ENCODE measurements around the gene DTYMK.

Gene DTYMK

GRCh38 chr2:241706537-241706936 is 19.9 kb upstream of the DTYMK start:
- DNase-seq (ENCODE audit: low spot score): no peak

DNA sequence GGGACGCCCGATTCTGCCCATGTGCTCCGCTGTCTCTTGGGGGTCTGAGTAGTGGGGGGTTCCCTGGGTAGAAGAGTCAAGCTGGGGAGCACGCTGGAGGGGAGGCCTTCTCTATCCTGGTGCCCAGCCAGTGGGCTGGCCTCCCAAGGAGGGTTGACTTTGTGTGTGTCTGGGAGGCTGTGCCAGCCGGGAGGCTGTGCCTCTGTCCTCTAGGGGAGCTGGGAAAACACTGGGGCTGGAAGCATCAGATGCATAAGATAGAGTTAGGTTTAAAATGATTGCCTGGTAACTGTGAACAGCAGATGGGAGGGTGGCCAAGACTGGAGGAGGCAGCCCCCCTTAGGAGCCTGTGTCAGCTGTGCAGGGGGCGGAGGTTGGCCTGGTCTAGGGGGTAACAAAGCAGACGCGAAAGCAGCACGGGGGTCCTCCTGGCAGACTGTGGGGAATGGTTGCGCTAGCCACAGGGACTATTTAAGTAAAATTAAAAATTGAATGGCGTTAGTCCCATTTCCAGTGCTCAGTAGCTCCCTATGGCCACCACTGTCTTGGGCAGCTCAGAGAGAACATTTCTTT is 16.5 kb upstream of the DTYMK start:
- DNase-seq (ENCODE audit: low spot score): peak; percentile 16

GRCh38 chr2:241702155-241703031 is 15.8 kb upstream of the DTYMK start:
- peak; percentile 88 for DNase-seq (ENCODE audit: low spot score)

GRCh38 chr2:241701399-241702154 is 15.0 kb upstream of the DTYMK start, which contains the start of gene ING5:
ING5 (plus strand) TSS chr2:241702039; CDS start chr2:241702066, 27 bp downstream.
- peak; percentile 88 for DNase-seq (ENCODE audit: low spot score)

- DNase-seq (ENCODE audit: low spot score): no peak
Measured at GRCh38 chr2:241701149-241701398, 14.5 kb upstream of the DTYMK start.

GRCh38 chr2:241695651-241696050 is 9.0 kb upstream of the DTYMK start:
- DNase-seq (ENCODE audit: low spot score): no peak

DNA sequence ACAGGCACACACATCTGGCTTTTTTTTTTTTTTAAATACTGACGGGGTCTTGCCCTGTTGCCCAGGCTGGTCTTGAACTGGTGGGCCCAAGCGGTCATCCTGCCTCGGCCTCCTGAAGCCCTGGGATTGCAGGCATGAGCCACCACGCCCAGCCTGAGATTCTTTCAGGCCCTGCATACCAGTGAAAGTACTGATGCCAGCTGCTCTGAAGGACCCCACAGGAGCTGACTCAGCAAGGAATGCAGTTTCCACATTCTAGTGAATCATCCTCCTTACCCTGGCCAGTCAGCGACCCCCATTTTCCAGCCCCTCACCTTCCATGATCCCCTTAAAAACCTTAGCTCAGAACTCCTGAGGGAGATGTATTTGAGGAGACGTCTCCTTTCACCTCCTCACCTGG is 5.8 kb upstream of the DTYMK start:
- DNase-seq (ENCODE audit: low spot score): no peak

DNA sequence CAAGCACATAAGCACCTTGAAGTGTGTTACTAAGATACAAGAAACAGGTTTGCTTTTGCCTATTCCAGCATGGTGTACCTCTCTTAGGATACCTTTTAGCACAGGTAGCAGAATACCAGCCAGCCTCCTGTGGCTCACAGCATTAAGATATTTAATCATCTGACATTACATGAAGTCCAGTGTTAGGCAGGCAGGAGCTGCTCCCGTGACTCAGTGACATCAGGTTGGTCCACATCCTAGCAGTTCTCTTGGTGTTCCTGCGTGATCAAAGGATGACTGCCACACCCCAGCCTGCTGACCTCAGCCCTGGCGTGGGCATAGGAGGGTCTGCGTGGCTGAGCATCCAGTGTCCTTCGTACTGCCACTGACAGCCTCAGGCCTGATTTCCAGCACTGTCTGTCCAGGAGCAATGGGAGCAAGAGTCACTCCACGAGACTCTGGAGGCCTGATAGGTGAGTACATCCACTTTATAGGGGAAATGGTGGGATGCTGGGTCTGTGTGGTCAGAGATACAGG is 3.6 kb upstream of the DTYMK start:
- no peak for DNase-seq (ENCODE audit: low spot score)

GRCh38 chr2:241689306-241689705 is 2.7 kb upstream of the DTYMK start:
- DNase-seq (ENCODE audit: low spot score): no peak

DNA sequence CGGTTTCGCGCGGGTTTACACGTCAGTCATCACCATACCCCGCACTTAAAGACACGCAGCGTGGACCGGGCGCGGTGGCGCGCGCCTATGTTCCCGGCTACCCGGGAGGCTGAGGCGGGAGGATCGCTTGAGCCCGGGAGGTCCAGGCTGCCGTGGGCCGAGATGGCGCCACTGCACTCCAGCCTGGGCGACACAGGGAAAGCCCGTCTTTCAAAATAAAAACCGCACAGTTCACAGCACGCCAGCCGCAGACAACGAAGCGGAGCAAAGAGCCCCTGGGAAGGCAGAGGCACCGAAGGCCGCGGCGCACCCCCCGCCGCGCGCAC is 328 bp downstream of the DTYMK start:
- DNase-seq (ENCODE audit: low spot score): no peak

- DNase-seq (ENCODE audit: low spot score): no peak
Measured at GRCh38 chr2:241680827-241681599, 5.6 kb downstream of the DTYMK start.

- DNase-seq (ENCODE audit: low spot score): no peak
Measured at GRCh38 chr2:241680044-241680443, 6.6 kb downstream of the DTYMK start.

DNA sequence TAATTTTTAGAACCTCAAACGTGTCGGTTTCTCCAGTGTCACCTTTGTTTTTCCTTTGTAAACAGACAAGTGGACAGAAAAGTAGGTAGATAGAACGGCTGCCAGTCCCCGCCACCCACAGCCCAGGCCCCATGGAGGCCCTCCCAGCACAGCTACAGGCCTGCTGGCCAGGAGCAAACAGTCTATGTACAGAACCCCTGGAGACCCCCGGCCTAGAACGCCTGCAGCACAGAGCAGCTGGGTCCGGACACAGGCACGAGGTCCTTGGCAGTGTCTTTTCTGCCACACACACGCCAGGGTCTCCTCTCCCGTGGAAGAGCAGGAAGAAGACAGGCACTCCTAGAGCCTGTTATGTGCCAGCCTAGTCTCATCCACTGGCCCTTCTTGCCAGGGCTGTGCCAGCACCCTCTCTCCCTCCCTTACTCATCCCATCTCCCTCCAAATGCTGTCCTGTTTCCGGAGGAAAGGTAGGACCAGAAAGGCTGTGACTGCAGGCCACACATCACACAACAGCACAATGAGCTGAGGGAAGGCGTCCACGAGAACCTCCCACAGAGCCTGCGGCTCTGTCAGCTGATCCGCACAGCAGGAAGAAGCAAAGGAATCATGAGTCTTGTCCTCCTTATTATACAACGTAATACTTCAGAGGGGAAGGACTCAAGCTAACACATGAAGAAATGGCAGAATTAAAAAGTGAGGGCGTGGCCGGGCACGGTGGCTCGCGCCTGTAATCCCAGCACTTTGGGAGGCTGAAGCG is 7.7 kb downstream of the DTYMK start:
- no peak for DNase-seq (ENCODE audit: low spot score)

DNA sequence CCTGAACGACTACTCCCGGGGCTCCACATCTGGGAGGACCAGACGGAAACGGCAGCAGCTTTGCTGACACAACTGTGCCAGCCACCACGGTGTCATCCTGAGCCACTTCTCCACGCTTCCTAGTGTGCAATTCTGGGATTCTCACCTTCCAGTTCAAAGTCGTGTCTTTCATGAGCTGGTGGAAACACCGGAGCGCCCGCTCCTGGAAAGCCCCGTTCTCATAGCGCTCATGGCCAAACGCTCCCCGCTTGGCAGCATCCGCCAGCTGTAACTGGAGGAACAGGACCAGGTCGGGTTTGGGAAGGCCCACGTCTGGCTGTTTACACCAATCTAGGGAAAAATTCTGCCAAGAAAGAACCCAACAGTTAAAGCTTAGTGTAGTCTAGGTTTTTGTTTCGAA is 8.3 kb downstream of the DTYMK start:
- no peak for DNase-seq (ENCODE audit: low spot score)

- DNase-seq (ENCODE audit: low spot score): no peak
Measured at GRCh38 chr2:241677392-241677791, 9.2 kb downstream of the DTYMK start.

DNA sequence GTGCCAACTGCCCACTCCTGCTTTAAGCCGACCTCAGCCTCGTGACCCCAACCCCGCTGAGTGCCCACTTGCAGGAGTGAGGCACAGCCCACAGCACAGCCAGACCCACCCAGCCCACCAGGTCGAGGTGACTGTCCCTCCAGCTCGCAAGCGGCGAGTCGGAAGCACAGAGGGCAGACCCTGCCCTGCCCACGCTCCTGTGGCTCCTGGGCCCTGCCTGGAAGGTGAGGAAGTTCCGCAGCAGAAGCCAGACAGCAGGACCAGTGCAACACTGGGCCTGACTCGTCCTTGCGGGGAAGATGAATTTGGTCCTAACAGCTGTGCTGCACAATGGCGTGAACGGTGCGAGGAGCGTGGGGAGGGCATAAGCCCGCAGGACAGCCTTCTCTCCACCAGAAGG is 9.9 kb downstream of the DTYMK start:
- no peak for DNase-seq (ENCODE audit: low spot score)

DNA sequence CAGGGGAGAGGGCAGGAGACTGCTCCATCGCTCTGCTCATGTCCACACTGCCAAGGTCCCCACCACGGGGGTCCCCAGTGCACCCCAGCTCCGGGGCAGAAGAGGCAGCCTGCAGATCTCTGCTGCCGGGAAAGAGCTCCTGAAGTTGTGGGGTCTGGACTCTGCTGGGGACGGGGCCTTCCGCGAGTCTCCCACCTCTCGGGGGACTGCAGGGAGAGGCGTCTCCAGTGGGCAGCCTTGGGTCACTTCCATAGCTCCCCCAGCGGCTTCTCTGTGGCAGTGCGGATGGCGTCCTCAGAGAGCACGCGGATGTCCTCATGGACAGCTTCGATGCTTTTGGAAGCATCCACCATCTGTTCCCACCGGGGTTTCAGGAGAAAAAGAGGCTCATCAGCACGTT is 10.7 kb downstream of the DTYMK start:
- no peak for DNase-seq (ENCODE audit: low spot score)

GRCh38 chr2:241673797-241674725 is 12.6 kb downstream of the DTYMK start:
- DNase-seq (ENCODE audit: low spot score): peak; percentile 9

- DNase-seq (ENCODE audit: low spot score): no peak
Measured at GRCh38 chr2:241673189-241673663, 13.4 kb downstream of the DTYMK start.
